Heart left ventricle (tissue), 16 donors: Measurements from ENCODE around the gene PDPR. TPM values are rescaled to one million over a fixed set of nuclear protein-coding genes. Genes with fewer than 3 reads are reported as not detected.

Experiments
- ATAC-seq, 4 donors: fragments of 200-7000 bp; cut with Tn5 transposase; one replicate each; pipeline ENCODE4 v1.9.1; 2020 to 2022; ENCODE audit warnings: moderate library complexity in 4 of 4, mild to moderate bottlenecking in 3 of 4, moderate number of reproducible peaks in 1 of 4
- DNase-seq, 5 donors: peaks; one replicate each; pipeline ENCODE4 v3.0.0-alpha.2; 2020
- H3K27ac ChIP-seq, 12 donors: fragments of 200-600 bp; sonication (generic) in 4 of 12; one replicate each; pipeline versions ENCODE4 v1.5.0 to v1.8.0; 2016 to 2022; ENCODE audit warnings: mild to moderate bottlenecking in 2 of 12
- H3K27me3 ChIP-seq, 9 donors: fragments of 200-600 bp; sonication (generic) in 2 of 9; one replicate each; pipeline versions ENCODE4 v1.5.1 to v1.8.0; 2016 to 2022; ENCODE audit warnings: mild to moderate bottlenecking in 3 of 9
- H3K36me3 ChIP-seq, 9 donors: fragments of 200-600 bp; sonication (generic) in 2 of 9; one replicate each; pipeline versions ENCODE4 v1.5.0 to v1.8.0; 2018 to 2022; ENCODE audit warnings: mild to moderate bottlenecking in 2 of 9
- H3K4me1 ChIP-seq, 12 donors: fragments of 200-600 bp; sonication (generic) in 4 of 12; one replicate each; pipeline versions ENCODE4 v1.5.0 to v1.8.0; 2016 to 2022; ENCODE audit warnings: mild to moderate bottlenecking in 3 of 12
- H3K4me3 ChIP-seq, 12 donors: fragments of 200-600 bp; sonication (generic) in 4 of 12; one replicate each; pipeline versions ENCODE4 v1.5.0 to v1.8.0; 2017 to 2022; ENCODE audit warnings: mild to moderate bottlenecking in 9 of 12, moderate library complexity in 4 of 12
- H3K9me3 ChIP-seq, 12 donors: fragments of 200-600 bp; sonication (generic) in 4 of 12; one replicate each; pipeline versions ENCODE4 v1.5.0 to v1.8.0; 2016 to 2022; ENCODE audit warnings: mild to moderate bottlenecking in 1 of 12
- CTCF ChIP-seq, 12 donors: fragments of 200-600 bp; sonication (generic) in 4 of 12; IDR thresholded peaks; one replicate each; pipeline versions ENCODE4 v1.5.0 to v1.8.0; 2018 to 2022; ENCODE audit warnings: antibody characterized with exemption in 12 of 12, mild to moderate bottlenecking in 5 of 12
- POLR2A ChIP-seq, 2 donors: fragments of 450-650 bp; IDR thresholded peaks; one replicate each; pipeline ENCODE4 v1.6.1; 2017; ENCODE audit warnings: antibody characterized with exemption in 2 of 2, mild to moderate bottlenecking in 2 of 2, moderate library complexity in 2 of 2
- WGBS, 4 donors: extraction: QIAGEN DNeasy Blood & Tissue Kit in 2 of 4; methylation state at CpG; one replicate each; pipeline versions ENCODE4 v1.1.5 to v1.1.7; 2013 to 2018; 5-methylcytosine and 5-hydroxymethylcytosine counted together
- intact Hi-C, 10 donors: fragments of 100-400 bp; cut with DNase I; formaldehyde crosslinking; loops; one replicate each; pipeline versions ENCODE4 v1.11.1 to v1.14.2; 2022
- polyA plus RNA-seq, 2 donors: library from polyadenylated mRNA; stranded (reverse); fragments of 200-250 nt; gene quantifications; one replicate each; pipeline ENCODE4 v1.2.3, GENCODE V29; 2013
- total RNA-seq, 9 donors: library from RNA; depleted of rRNA in 2 of 9; stranded (reverse); fragments of >200 nt in 2 of 9; fragmentation: NEBNext Ultra II Directional in 3 of 9; extraction: Animal tissue kit (Norgen Biotek cat#: 25700) in 3 of 9; gene quantifications; one replicate each; pipeline versions ENCODE4 v1.1.0 to v1.2.4, GENCODE V29; 2016 to 2023
- donor health status: ischemic (EF 13 %, LVEDD 7.1; RV severe dilation, severe dysfunction).
- donor health status: healthy with polysubstance abuse.
- donor health status: DM: no; HTN: yes; CAD: no.
- donor health status: DM: no; HTN: no; CAD: no.
- donor health status: ischemic (EF 25% LVEDD 6.9; RV normal size, moderate dysfunction).
- donor health status: ischemic (EF 25% LVEDD 5.7; RV mildly dilated, moderate dysfunction).
- donor health status: healthy.
- donor health status: DM: yes; HTN: yes; CAD: no.
- donor health status: ischemic (EF 35%, LVEDD 5.7; RV mildly dilated, moderate dysfunction).
- donor health status: nonischemic (EF 11% LVEDD 7.7; RV severe dilation, severe dysfunction).
- donor health status: DM: yes; HTN: yes; CAD: no.
- donor health status: PGD.
- donor health status: ischemic (EF 29% LVEDD 5.4; RV normal size, mild dysfunction).
- donor health status: nonischemic (EF 23%, LVEDD 6.1; RV moderate dilation, normal function).

Gene PDPR
- total and polyA plus RNA-seq, 11 donors = 7.7 to 38.3 (median 27.1) TPM

GRCh38 chr16:70158261-70158939, 44.3 kb downstream of the PDPR start:
- DNase-seq = no peak

GRCh38 chr16:70159355-70160348, 45.5 kb downstream of the PDPR start:
- peaks cover 8 to 84% (median 82%) of the 10 kb centered on the region in 9 donors for H3K36me3 ChIP-seq
- WGBS, 4 donors = 58 to 70% (median 66%) methylated on average over 9 of the region's 9 CpGs
- H3K9me3 ChIP-seq = no peaks in the 10 kb centered on the region
- ATAC-seq (no peak), DNase-seq (no peak)
- no peaks in the 10 kb centered on the region for H3K4me1 ChIP-seq
- no peak overlapping the region for H3K4me3 ChIP-seq
- no peaks in the 10 kb centered on the region for H3K27me3 ChIP-seq
- H3K27ac ChIP-seq = no peak overlapping the region
- TF ChIP-seq POLR2A (IDR thresholded peaks at IDR 0.05) = no peak
- TF ChIP-seq CTCF (IDR thresholded peaks at IDR 0.05) = no peak
- intact Hi-C loops = loop anchor here in 4 of 10 donors (10.0 kb wide), 2 partner anchors 105 to 115 kb away; no protein-coding TSS in a partner anchor

More at GRCh38 chr16:70158261-70158939, 44.3 kb downstream of the PDPR start:
- Histone ChIP-seq H3K4me3 (no peak overlapping the region), H3K4me1 (no peaks in the 10 kb centered on the region), H3K36me3 (peaks cover 8 to 97% (median 95%) of the 10 kb centered on the region in 9 donors), H3K27me3 (no peaks in the 10 kb centered on the region), H3K27ac (no peak overlapping the region), H3K9me3 (no peaks in the 10 kb centered on the region)
- intact Hi-C loops = loop anchor here in 2 of 10 donors (10.0 kb wide), 2 partner anchors 106 to 116 kb away; no protein-coding TSS in a partner anchor
- TF ChIP-seq CTCF (IDR thresholded peaks at IDR 0.05) = no peak
- TF ChIP-seq POLR2A (IDR thresholded peaks at IDR 0.05) = no peak
- WGBS, 4 donors = 77 to 86% (median 81%) methylated on average over 7 of the region's 7 CpGs
- ATAC-seq = no peak

GRCh38 chr16:70160388-70160787, 46.3 kb downstream of the PDPR start:
- Histone ChIP-seq H3K4me1 (no peaks in the 10 kb centered on the region), H3K9me3 (no peaks in the 10 kb centered on the region), H3K4me3 (no peak overlapping the region), H3K27ac (no peak overlapping the region), H3K36me3 (peaks cover 8 to 77% (median 75%) of the 10 kb centered on the region in 9 donors), H3K27me3 (no peaks in the 10 kb centered on the region)
- 89 to 92% (median 90%) methylated on average over 6 of the region's 6 CpGs for WGBS, 4 donors
- DNase-seq (no peak), ATAC-seq (no peak)
- TF ChIP-seq CTCF (IDR thresholded peaks at IDR 0.05) (no peak), POLR2A (IDR thresholded peaks at IDR 0.05) (no peak)
- intact Hi-C loops = loop anchor here in 2 of 10 donors (10.0 kb wide), 1 partner anchor 104 kb away; no protein-coding TSS in a partner anchor

- no peak for ATAC-seq
- Histone ChIP-seq H3K36me3 (peaks cover 8 to 72% (median 70%) of the 10 kb centered on the region in 9 donors), H3K4me3 (no peak overlapping the region), H3K27ac (no peak overlapping the region), H3K4me1 (no peaks in the 10 kb centered on the region), H3K27me3 (no peaks in the 10 kb centered on the region), H3K9me3 (no peaks in the 10 kb centered on the region)
- DNase-seq = no peak
- 94 to 97% (median 96%) methylated on average over 6 of the region's 6 CpGs for WGBS, 4 donors
- intact Hi-C loops = loop anchor here in 2 of 10 donors (10.0 kb wide), 1 partner anchor 104 kb away; no protein-coding TSS in a partner anchor
- TF ChIP-seq CTCF (IDR thresholded peaks at IDR 0.05) = no peak
- TF ChIP-seq POLR2A (IDR thresholded peaks at IDR 0.05) = no peak
These were observed 46.7 kb downstream of the PDPR start for GRCh38 chr16:70160821-70161220.
